NB4 (cell line): ENCODE measurements around the gene PTPRG.
"Not testable (repeated sequence)": the region's sequence is repeated elsewhere in the genome, so short reads cannot be mapped to it uniquely, and the experiment has no call there.

ENCODE experiments used
- DNase-seq: peaks from one replicate; pipeline ENCODE4 v3.0.0; 2010; ENCODE audit warnings: low read depth
- H3K4me3 ChIP-seq: one replicate; pipeline ENCODE4 v1.5.1; 2011; ENCODE audit warnings: mild to moderate bottlenecking, low read depth, low read length, moderate library complexity
- CTCF ChIP-seq: IDR thresholded peaks from one replicate; pipeline ENCODE4 v1.5.1; 2012; ENCODE audit warnings: low read depth, low read length
- MAX ChIP-seq: IDR thresholded peaks from 2 replicates; pipeline ENCODE4 v1.6.1; 2011; ENCODE audit warnings: low read depth, low read length
- MYC ChIP-seq: IDR thresholded peaks from 2 replicates; pipeline ENCODE4 v1.6.1; 2011; ENCODE audit warnings: low read depth, low read length
- POLR2A ChIP-seq: IDR thresholded peaks from 2 replicates; pipeline ENCODE4 v1.6.1; 2011; ENCODE audit warnings: mild to moderate bottlenecking; ENCODE audit not compliant: insufficient read length; ENCODE audit errors: extremely low read depth

The PTPRG gene

GRCh38 chr3:61714225-61714624, 152.9 kb downstream of the PTPRG start:
- TF ChIP-seq MYC = no peak
- no peak for TF ChIP-seq POLR2A
- no peak for TF ChIP-seq MAX
- TF ChIP-seq CTCF = no peak
- no peak for DNase-seq
- H3K4me3 ChIP-seq = no peak overlapping the region

GRCh38 chr3:61715886-61716527, 154.6 kb downstream of the PTPRG start:
- no peak for DNase-seq
- H3K4me3 ChIP-seq = no peak overlapping the region
- TF ChIP-seq POLR2A (no peak), MYC (no peak)

- not testable (repeated sequence) for H3K4me3 ChIP-seq, DNase-seq
Observed at GRCh38 chr3:61716693-61717092, 155.3 kb downstream of the PTPRG start.

GRCh38 chr3:61718565-61718964, 157.2 kb downstream of the PTPRG start:
- no peak for DNase-seq
- no peak for TF ChIP-seq MAX
- TF ChIP-seq CTCF = no peak
- no peak overlapping the region for H3K4me3 ChIP-seq

GRCh38 chr3:61719278-61719977, 158.1 kb downstream of the PTPRG start:
- H3K4me3 ChIP-seq = no peak overlapping the region
- no peak for TF ChIP-seq CTCF
- TF ChIP-seq MYC = no peak
- TF ChIP-seq MAX = no peak
- no peak for TF ChIP-seq POLR2A
- DNase-seq = no peak

- no peak overlapping the region for H3K4me3 ChIP-seq
- no peak for DNase-seq
- TF ChIP-seq MAX (no peak), POLR2A (no peak), CTCF (no peak)
Observed at GRCh38 chr3:61723038-61723437, 161.7 kb downstream of the PTPRG start.

- H3K4me3 ChIP-seq = no peak overlapping the region
- DNase-seq = no peak
- TF ChIP-seq MAX (no peak), CTCF (no peak), MYC (no peak), POLR2A (no peak)
Observed at GRCh38 chr3:61724183-61724582, 162.8 kb downstream of the PTPRG start.
